GM08714 (cell line): ENCODE measurements around the gene MAGIX.

Experiments used
- H3K4me3 ChIP-seq: fragments of 200-500 bp; sonication (Bioruptor generic); 2 replicates; pipeline ENCODE4 v1.5.1; 2014; ENCODE audit warnings: mild to moderate bottlenecking, low read length, inconsistent platforms
- ZNF274 ChIP-seq: IDR thresholded peaks from 2 replicates; pipeline ENCODE4 v1.6.1; 2012; ENCODE audit warnings: mild to moderate bottlenecking, low read depth, low read length

MAGIX gene

DNA sequence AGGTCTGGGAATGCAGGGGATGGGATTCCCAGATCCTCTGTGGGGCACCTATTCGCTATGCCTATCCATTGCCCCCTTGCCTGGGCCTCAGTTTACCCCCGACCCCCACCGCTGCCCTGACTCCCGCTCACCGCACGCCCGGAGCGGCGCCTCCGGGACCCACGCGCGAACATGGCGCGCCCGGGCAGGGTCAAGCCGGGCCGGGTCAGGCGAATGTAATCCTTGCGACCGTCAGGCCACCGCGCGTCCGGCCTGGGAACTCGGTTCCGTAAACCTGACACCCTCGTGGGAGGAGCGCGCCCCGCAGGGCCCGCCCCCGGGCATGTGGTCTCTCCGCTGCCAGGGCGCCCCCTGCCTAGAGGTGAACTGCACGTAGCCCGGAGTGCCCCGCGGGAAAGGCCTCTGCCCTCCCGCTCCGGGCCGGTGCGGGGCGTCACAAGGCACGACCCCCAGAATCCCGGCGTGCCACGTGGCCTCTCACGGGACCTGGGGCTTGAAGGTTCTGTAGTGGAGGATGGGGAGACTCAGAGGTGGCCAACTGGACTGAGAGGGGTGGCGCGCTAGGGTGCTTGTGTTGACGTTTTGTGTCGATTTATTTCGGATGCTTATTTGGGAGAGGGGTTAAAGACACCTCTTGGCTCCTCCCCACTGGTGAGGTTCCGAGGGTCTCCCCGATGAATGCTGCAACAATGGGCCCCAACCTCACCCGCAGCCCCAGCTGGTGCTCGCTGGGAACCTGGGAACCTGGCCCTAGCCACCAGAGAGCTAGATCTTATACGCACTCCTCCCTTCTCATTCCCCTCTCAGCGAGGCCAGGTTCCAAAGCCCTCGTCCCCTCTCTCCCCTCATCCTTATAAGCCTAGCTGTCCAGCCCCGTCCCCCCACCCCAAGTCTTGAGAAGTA, 23.8 kb downstream of the MAGIX start, which contains the start of gene PRICKLE3:
TSS of gene PRICKLE3 (minus strand) at position 249 of the 903 bp plus-strand sequence. CDS start at position 173, 76 bp downstream.
- peak within 1 kb of the TSS; percentile 72 for H3K4me3 ChIP-seq
- no peak for TF ChIP-seq ZNF274

DNA sequence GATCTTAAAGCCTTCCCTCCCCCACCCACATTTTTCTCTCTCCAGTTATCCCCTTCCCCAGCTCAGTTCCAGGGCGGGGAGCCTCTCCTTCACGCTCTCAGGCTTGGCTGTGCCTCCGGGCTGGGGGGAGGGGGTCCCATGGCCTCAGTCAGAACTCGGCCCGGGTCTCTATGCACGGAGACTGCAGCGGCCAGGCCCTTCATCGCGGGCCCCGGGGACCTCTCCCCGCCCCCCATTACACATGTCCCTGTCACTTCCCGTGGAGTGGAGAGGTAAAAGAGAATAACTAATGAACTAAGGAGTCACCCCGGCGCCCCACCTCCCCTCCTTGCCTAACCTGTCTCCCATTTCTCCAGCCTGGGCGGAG, 24.5 kb downstream of the MAGIX start:
- TF ChIP-seq ZNF274: no peak
- no peak overlapping the region for H3K4me3 ChIP-seq

- H3K4me3 ChIP-seq: no peak overlapping the region
Observed at GRCh38 chrX:49187526-49187925, 25.0 kb downstream of the MAGIX start.

DNA sequence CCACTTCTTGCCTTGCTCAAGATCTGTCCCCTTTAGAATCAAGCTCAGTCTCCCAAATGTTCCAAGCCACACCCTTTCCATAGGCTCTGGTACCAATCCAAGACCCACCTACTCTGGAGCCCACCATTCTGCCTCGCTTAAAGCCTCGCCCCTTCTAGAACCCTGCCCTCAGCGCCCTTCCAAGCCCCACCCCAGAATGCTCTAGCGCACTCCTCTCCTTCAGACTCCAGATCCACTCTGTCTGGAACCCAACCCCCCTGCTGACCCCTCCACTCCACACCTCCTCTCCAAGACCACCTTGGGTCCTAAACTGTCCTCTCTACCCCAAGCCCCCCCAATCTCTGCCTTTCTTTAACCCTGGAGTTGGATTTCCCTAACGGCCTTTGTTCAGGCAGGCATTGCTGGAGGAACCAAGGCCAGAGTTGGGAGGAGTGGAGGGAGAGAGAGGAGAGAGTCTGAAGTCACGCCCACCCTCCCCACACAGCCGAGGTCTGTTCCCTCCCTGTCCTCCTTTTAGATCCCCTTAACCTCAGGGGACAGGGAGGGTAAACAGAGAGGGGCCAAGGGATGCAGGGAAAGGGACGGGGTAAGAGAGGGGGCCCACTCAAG, 26.0 kb downstream of the MAGIX start:
- no peak overlapping the region for H3K4me3 ChIP-seq
- no peak for TF ChIP-seq ZNF274

More at GRCh38 chrX:49187526-49187925, 25.0 kb downstream of the MAGIX start:
- no peak for TF ChIP-seq ZNF274

- TF ChIP-seq ZNF274: no peak
- H3K4me3 ChIP-seq: peak overlapping the region; percentile 56; the same call in 1 of the 2 replicates
Observed at GRCh38 chrX:49189606-49190005, 27.0 kb downstream of the MAGIX start.

- TF ChIP-seq ZNF274: no peak
- H3K4me3 ChIP-seq: peak overlapping the region; percentile 61
Observed at GRCh38 chrX:49190821-49191573, 28.4 kb downstream of the MAGIX start.

DNA sequence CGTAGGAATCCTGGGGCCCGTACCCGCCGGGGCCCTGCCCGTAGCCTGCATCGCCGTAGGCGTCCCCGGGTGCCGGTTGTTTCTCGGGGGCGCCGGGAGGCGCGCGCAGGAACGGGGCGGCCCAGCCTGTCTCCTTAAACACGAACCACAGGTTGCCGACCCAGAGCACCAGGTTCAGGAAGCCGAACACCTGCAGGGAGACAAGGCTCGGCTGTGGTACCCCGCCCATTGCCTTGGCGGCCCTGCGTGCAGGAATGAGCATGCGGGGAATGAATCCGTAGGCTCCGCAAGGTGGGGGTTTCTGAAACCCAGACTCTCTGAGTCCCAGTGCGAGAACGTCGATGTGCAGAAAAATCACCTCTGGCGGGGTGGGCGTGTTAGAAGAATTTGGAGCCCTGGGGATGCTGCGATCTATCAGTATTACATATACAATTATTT, 29.0 kb downstream of the MAGIX start:
- no peak for TF ChIP-seq ZNF274
- peak overlapping the region; percentile 61 for H3K4me3 ChIP-seq

DNA sequence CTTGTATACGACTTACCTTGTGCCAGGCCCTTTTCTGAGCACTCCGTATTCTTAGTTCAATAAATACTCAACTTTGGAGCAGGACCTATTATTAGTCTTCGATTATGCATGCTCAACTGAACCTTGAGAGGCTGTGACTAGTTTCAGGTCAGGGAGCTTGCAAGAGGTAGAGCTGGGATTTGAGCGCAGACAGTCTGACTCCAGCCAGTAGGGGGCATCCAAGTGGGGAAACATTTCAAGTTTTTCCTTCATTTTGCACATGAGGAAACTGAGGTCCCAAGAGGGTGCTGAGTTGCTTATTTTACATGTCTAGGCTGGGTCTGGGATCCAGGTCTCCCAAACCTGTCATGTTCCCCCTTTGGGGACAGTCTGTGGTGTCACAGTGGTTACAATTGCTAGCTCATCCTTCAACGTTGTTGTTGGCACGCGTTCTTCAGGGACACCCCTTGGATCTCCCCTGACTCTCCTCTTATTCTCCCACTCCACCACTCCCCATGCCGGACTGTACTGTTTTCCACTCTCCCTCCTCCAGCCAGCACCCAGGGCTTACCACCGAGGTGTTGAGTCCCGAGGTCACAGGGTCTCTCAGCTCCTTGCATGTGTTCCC, 30.3 kb downstream of the MAGIX start:
- H3K4me3 ChIP-seq: no peak overlapping the region
- TF ChIP-seq ZNF274: no peak

DNA sequence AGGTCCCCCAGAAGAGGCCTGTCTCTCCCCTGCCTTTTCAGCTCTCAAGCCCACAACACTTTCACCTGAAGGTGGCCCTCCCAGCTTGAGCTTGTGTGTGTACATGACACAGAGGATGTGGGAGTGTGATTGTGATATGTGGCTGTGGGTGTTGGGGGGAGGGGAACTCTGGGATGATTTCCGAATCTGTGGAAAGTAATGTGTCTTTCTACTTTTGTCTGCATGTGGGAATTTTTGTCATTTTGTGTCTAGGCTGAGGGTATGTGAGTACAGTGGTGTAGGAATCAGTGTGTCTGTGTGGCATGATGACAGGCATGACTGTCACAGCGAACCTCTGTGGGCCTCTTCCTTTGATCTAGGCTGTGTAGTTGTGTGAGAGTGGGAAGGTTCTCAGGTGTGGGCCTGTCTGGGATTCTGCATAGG, 31.0 kb downstream of the MAGIX start:
- no peak for TF ChIP-seq ZNF274
- no peak overlapping the region for H3K4me3 ChIP-seq

GRCh38 chrX:49197543-49198087, 35.1 kb downstream of the MAGIX start:
- H3K4me3 ChIP-seq: no peak overlapping the region
- no peak for TF ChIP-seq ZNF274

DNA sequence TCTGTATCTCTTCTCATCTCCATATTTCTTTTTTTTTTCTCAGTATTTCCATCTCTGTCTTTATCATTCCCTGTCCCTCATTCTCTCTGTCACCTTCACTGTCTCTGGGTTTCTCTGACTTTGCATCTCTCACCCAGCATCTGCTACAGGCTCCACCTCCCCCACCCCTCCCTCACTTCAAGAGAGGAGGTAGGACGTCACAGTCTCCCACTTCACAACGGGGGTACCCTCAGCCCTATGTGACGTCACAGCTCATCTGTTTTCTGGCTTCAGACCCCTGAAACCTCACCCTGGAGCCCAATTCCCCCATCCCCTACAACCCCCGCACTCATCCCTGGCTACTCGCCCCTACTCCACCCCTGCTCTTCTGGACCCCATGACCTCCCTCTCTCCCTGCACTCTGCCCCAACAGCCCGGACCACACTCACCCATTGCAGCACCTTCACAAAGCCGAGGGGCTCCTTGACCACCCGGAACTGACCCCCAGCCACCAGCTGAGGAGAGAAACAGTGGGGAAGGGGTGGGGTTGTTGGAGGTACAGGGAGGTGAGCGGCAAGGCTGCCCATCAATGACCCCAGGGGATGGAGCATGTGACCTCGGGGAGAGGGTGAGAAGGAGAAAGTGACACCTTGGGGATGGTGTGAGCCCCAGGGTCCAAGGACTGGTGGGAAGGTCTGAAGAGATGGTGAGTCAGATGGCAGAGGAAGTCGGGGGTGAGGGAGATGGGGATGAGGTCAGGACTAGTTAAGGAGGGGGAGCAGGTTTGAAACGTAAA, 36.2 kb downstream of the MAGIX start:
- H3K4me3 ChIP-seq: no peak overlapping the region
- no peak for TF ChIP-seq ZNF274

DNA sequence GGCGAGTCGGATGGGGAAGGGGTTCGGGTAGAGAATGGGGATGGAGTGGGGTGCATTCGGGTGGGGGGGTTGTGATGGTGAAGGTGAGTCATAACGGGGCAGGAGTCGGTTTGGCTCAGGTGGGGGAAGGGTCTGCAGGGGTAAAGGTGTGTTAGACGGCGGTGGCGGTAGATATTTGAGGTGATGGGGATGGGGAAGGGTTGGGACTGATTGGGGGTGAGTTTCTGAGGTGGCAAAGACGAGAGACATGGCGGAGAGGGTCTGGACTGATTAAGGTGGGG, 36.7 kb downstream of the MAGIX start:
- TF ChIP-seq ZNF274: no peak
- no peak overlapping the region for H3K4me3 ChIP-seq
